ENCODE results near the gene PPP2R5C.

The PPP2R5C gene

GRCh38 chr14:101730626-101731186, 30.8 kb upstream of the PPP2R5C start:
- Histone ChIP-seq H3K27ac (no peak overlapping the region), H3K36me3 (no peaks in the 10 kb centered on the region), H3K9me3 (no peaks in the 10 kb centered on the region), H3K4me3 (no peak overlapping the region), H3K27me3 (peaks cover 0 to 15% of the 10 kb centered on the region in 2 donors), H3K4me1 (peaks cover 0 to 11% (median 0%) of the 10 kb centered on the region in 4 donors)
- no peak for DNase-seq
- intact Hi-C loops (cut with DNase I; ENCODE audit: low total_unique reads) = no loop called here
- no peak for TF ChIP-seq CTCF (IDR thresholded peaks at IDR 0.05)

- Histone ChIP-seq H3K4me1 (peaks cover 0 to 11% (median 0%) of the 10 kb centered on the region in 4 donors), H3K27me3 (peaks cover 0 to 15% of the 10 kb centered on the region in 2 donors), H3K36me3 (no peaks in the 10 kb centered on the region), H3K9me3 (no peaks in the 10 kb centered on the region), H3K27ac (no peak overlapping the region), H3K4me3 (no peak overlapping the region)
- DNase-seq = peak in 1 of 2 donors; percentile 54
- TF ChIP-seq CTCF (IDR thresholded peaks at IDR 0.05) = no peak
- intact Hi-C loops (cut with DNase I; ENCODE audit: low total_unique reads) = no loop called here
Measured at GRCh38 chr14:101731187-101732080, 30.1 kb upstream of the PPP2R5C start.

GRCh38 chr14:101732118-101732517, 29.4 kb upstream of the PPP2R5C start:
- TF ChIP-seq CTCF (IDR thresholded peaks at IDR 0.05) = no peak
- Histone ChIP-seq H3K9me3 (no peaks in the 10 kb centered on the region), H3K27ac (no peak overlapping the region), H3K27me3 (peaks cover 0 to 19% of the 10 kb centered on the region in 2 donors), H3K36me3 (no peaks in the 10 kb centered on the region), H3K4me1 (peaks cover 0 to 11% (median 0%) of the 10 kb centered on the region in 4 donors), H3K4me3 (no peak overlapping the region)
- intact Hi-C loops (cut with DNase I; ENCODE audit: low total_unique reads) = no loop called here
- no peak for DNase-seq

- no peak for DNase-seq
- no peak overlapping the region for H3K4me3 ChIP-seq
- no peaks in the 10 kb centered on the region for H3K9me3 ChIP-seq
- no peak overlapping the region for H3K27ac ChIP-seq
- peaks cover 0 to 11% (median 0%) of the 10 kb centered on the region in 4 donors for H3K4me1 ChIP-seq
- intact Hi-C loops (cut with DNase I; ENCODE audit: low total_unique reads) = no loop called here
- H3K27me3 ChIP-seq = peaks cover 0 to 27% of the 10 kb centered on the region in 2 donors
- no peak for TF ChIP-seq CTCF (IDR thresholded peaks at IDR 0.05)
- no peaks in the 10 kb centered on the region for H3K36me3 ChIP-seq
Measured at GRCh38 chr14:101733211-101733610, 28.3 kb upstream of the PPP2R5C start.

GRCh38 chr14:101734246-101734847, 27.2 kb upstream of the PPP2R5C start:
- DNase-seq = no peak
- intact Hi-C loops (cut with DNase I; ENCODE audit: low total_unique reads) = no loop called here
- TF ChIP-seq CTCF (IDR thresholded peaks at IDR 0.05) = no peak
- H3K4me1 ChIP-seq = peaks cover 0 to 11% (median 0%) of the 10 kb centered on the region in 4 donors
- no peaks in the 10 kb centered on the region for H3K36me3 ChIP-seq
- H3K27ac ChIP-seq = no peak overlapping the region
- H3K9me3 ChIP-seq = no peaks in the 10 kb centered on the region
- H3K4me3 ChIP-seq = no peak overlapping the region
- H3K27me3 ChIP-seq = peaks cover 0 to 29% of the 10 kb centered on the region in 2 donors
